ENCODE results near the gene ANKS1B.
"Not testable (repeated sequence)": the region's sequence is repeated elsewhere in the genome, so short reads cannot be mapped to it uniquely, and the experiment has no call there.

The ANKS1B gene

GRCh38 chr12:98852181-98852580, 1132.6 kb downstream of the ANKS1B start:
- in situ Hi-C loops (cut with MboI; ENCODE audit: low sequenced_read_pairs) = no loop called here

- in situ Hi-C loops (cut with MboI; ENCODE audit: low sequenced_read_pairs) = no loop called here
Measured at GRCh38 chr12:98847242-98847641, 1137.5 kb downstream of the ANKS1B start.

GRCh38 chr12:98845957-98846356, 1138.8 kb downstream of the ANKS1B start:
- in situ Hi-C loops (cut with MboI; ENCODE audit: low sequenced_read_pairs) = no loop called here

GRCh38 chr12:98840325-98840724, 1144.4 kb downstream of the ANKS1B start:
- in situ Hi-C loops (cut with MboI; ENCODE audit: low sequenced_read_pairs) = no loop called here

- in situ Hi-C loops (cut with MboI; ENCODE audit: low sequenced_read_pairs) = no loop called here
Measured at GRCh38 chr12:98838231-98838647, 1146.5 kb downstream of the ANKS1B start.

- in situ Hi-C loops (cut with MboI; ENCODE audit: low sequenced_read_pairs) = not testable (repeated sequence)
Measured at GRCh38 chr12:98837134-98837752, 1147.5 kb downstream of the ANKS1B start.

- in situ Hi-C loops (cut with MboI; ENCODE audit: low sequenced_read_pairs) = no loop called here
Measured at GRCh38 chr12:98830657-98831056, 1154.1 kb downstream of the ANKS1B start.

- in situ Hi-C loops (cut with MboI; ENCODE audit: low sequenced_read_pairs) = no loop called here
Measured at GRCh38 chr12:98828802-98829600, 1155.7 kb downstream of the ANKS1B start.

- in situ Hi-C loops (cut with MboI; ENCODE audit: low sequenced_read_pairs) = no loop called here
Measured at GRCh38 chr12:98823012-98823411, 1161.7 kb downstream of the ANKS1B start.

- in situ Hi-C loops (cut with MboI; ENCODE audit: low sequenced_read_pairs) = no loop called here
Measured at GRCh38 chr12:98821866-98822265, 1162.9 kb downstream of the ANKS1B start.

GRCh38 chr12:98821232-98821631, 1163.5 kb downstream of the ANKS1B start:
- in situ Hi-C loops (cut with MboI; ENCODE audit: low sequenced_read_pairs) = no loop called here

- in situ Hi-C loops (cut with MboI; ENCODE audit: low sequenced_read_pairs) = no loop called here
Measured at GRCh38 chr12:98819821-98820404, 1164.8 kb downstream of the ANKS1B start.

- in situ Hi-C loops (cut with MboI; ENCODE audit: low sequenced_read_pairs) = no loop called here
Measured at GRCh38 chr12:98819071-98819470, 1165.7 kb downstream of the ANKS1B start.

GRCh38 chr12:98818239-98818638, 1166.5 kb downstream of the ANKS1B start:
- in situ Hi-C loops (cut with MboI; ENCODE audit: low sequenced_read_pairs) = no loop called here

- in situ Hi-C loops (cut with MboI; ENCODE audit: low sequenced_read_pairs) = no loop called here
Measured at GRCh38 chr12:98817742-98818141, 1167.0 kb downstream of the ANKS1B start.

GRCh38 chr12:98816720-98817119, 1168.0 kb downstream of the ANKS1B start:
- in situ Hi-C loops (cut with MboI; ENCODE audit: low sequenced_read_pairs) = no loop called here

GRCh38 chr12:98814254-98814653, 1170.5 kb downstream of the ANKS1B start:
- in situ Hi-C loops (cut with MboI; ENCODE audit: low sequenced_read_pairs) = no loop called here

GRCh38 chr12:98812225-98812624, 1172.5 kb downstream of the ANKS1B start:
- in situ Hi-C loops (cut with MboI; ENCODE audit: low sequenced_read_pairs) = no loop called here

GRCh38 chr12:98808243-98808875, 1176.4 kb downstream of the ANKS1B start:
- in situ Hi-C loops (cut with MboI; ENCODE audit: low sequenced_read_pairs) = no loop called here

GRCh38 chr12:98807187-98807586, 1177.5 kb downstream of the ANKS1B start:
- in situ Hi-C loops (cut with MboI; ENCODE audit: low sequenced_read_pairs) = no loop called here

GRCh38 chr12:98803468-98804209, 1181.1 kb downstream of the ANKS1B start:
- in situ Hi-C loops (cut with MboI; ENCODE audit: low sequenced_read_pairs) = no loop called here
